ENCODE data around the gene RGS9BP. TPM values are rescaled to one million over a fixed set of nuclear protein-coding genes. Genes with fewer than 3 reads are reported as not detected.

Gene RGS9BP
- not detected for total RNA-seq

- H3K9me3 ChIP-seq, result no peaks in the 10 kb centered on the region
- H3K36me3 ChIP-seq, result no peaks in the 10 kb centered on the region
- TF ChIP-seq CTCF (IDR thresholded peaks at IDR 0.05), result no peak
- H3K4me1 ChIP-seq, result peaks cover 10 to 18% of the 10 kb centered on the region in 2 donors
- H3K27ac ChIP-seq, result peak within 1 kb of the TSS; percentile 61 to 72
- H3K4me3 ChIP-seq, result peak within 1 kb of the TSS; percentile 93 to 98
- peak; percentile 16 to 89 for DNase-seq (ENCODE audit: low spot score in 2 of 2)
- peaks cover 10% of the 10 kb centered on the region for H3K27me3 ChIP-seq
- intact Hi-C loops (cut with DNase I), result loop anchor here (1.0 to 10.0 kb wide), 7 partner anchors 16 to 849 kb away; partner anchors contain the start of genes CEP89, DPY19L3, FAAP24 and NUDT19
Measured at GRCh38 chr19:32675720-32676185, at the start of gene RGS9BP. RGS9BP (plus strand) TSS chr19:32675848; CDS start chr19:32676264, 416 bp downstream.

DNA sequence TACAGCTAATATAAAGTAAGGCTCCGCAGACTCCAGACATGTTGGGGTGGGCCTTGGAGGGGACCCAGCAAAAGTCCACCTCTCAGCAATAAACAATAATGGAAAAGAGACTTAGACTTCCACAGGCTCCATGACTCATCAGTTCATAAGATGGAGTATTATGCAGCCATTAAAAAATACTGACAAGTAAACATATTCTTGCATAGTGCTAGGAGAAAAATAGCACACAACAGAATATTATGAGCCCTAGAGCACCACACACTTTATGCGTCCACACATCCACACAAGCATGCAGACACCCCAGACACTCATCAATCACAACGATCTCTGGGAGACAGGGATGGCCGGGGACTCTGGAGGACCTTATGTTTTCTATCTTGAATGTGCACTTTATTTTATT is 48.7 kb upstream of the RGS9BP start:
- no peak overlapping the region for H3K27ac ChIP-seq

DNA sequence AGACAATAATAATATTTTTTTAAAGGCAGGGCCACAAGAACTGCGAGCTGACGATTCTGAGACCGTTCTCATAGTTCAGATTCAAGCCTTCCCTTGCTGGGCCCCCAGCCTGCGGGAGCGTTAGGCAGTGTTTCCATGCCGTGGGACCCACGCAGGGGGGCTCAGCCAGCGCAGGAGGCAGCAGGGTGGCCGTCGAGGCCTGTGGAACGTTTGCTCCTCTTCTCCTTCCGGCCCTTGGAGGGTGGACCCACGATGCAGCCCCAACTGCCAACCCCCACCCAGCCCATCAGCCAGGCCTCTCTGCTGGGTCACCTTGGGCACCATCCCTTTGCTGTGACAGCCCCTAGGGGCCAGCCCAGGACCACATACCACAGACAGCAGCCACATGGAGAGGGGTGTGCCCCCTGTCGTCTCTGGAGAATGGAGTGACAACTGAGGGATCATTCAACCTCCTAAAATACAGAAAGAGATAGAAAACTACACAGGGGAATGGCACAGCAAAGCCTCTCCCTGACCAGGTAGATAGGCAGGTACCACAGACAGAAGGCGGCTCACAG is 47.9 kb upstream of the RGS9BP start:
- TF ChIP-seq CTCF (IDR thresholded peaks at IDR 0.05), result no peak
- Histone ChIP-seq H3K27ac (no peak overlapping the region), H3K36me3 (peaks cover 59 to 89% of the 10 kb centered on the region in 2 donors), H3K27me3 (no peaks in the 10 kb centered on the region), H3K4me3 (no peak overlapping the region), H3K9me3 (no peaks in the 10 kb centered on the region), H3K4me1 (no peaks in the 10 kb centered on the region)
- DNase-seq (ENCODE audit: low spot score in 2 of 2), result no peak
- intact Hi-C loops (cut with DNase I), result no loop called here

More for the DNA sequence above, 48.7 kb upstream of the RGS9BP start:
- Histone ChIP-seq H3K4me3 (no peak overlapping the region), H3K36me3 (peaks cover 67 to 95% of the 10 kb centered on the region in 2 donors), H3K4me1 (no peaks in the 10 kb centered on the region), H3K27me3 (no peaks in the 10 kb centered on the region), H3K9me3 (no peaks in the 10 kb centered on the region)
- no peak for TF ChIP-seq CTCF (IDR thresholded peaks at IDR 0.05)
- intact Hi-C loops (cut with DNase I), result no loop called here
- no peak for DNase-seq (ENCODE audit: low spot score in 2 of 2)

DNA sequence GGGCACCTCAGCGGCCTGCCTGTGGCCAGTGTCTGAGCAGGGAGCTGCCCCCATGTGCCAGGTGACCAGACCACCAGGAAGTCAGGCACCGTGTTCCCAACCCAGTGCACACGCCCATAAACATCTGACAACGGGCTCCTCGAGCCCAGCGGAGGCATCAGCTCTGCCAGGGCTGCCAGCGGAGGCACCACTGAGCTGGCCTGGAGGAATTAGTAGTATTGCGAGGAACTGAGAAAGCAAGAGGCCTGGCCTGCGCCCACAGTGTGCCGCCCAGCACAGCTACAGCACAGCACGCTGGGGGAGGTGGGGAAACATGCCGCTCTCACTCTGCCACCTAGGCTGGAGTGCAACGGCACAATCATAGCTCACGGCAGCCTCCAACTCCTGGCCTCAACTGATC is 45.3 kb upstream of the RGS9BP start:
- H3K4me3 ChIP-seq, result no peak overlapping the region
- no peak overlapping the region for H3K27ac ChIP-seq
- TF ChIP-seq CTCF (IDR thresholded peaks at IDR 0.05), result no peak
- H3K9me3 ChIP-seq, result no peaks in the 10 kb centered on the region
- peaks cover 43 to 71% of the 10 kb centered on the region in 2 donors for H3K36me3 ChIP-seq
- intact Hi-C loops (cut with DNase I), result no loop called here
- H3K4me1 ChIP-seq, result no peaks in the 10 kb centered on the region
- DNase-seq (ENCODE audit: low spot score in 2 of 2), result no peak
- no peaks in the 10 kb centered on the region for H3K27me3 ChIP-seq

DNA sequence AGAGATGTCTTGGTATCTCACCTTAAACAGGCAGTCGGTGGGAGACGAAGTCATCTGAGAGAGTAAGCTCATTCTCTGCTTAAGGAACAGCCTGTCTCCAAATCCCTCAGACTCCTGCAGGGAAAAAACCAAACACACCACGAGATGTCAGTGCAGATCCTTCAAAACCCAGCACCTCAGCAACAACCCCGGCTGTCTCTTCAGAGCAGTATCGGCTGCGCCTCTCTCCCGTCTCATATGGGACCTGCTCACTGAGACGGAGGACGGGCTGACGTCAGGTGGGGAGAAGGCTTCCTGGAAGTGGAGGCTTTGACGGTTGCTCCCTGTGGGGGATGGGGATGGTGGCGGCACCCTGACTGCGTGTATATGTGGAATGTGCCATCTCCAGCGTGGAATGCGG is 44.3 kb upstream of the RGS9BP start:
- DNase-seq (ENCODE audit: low spot score in 2 of 2), result no peak
- TF ChIP-seq CTCF (IDR thresholded peaks at IDR 0.05), result no peak
- no peak overlapping the region for H3K4me3 ChIP-seq
- H3K9me3 ChIP-seq, result no peaks in the 10 kb centered on the region
- H3K4me1 ChIP-seq, result no peaks in the 10 kb centered on the region
- no peak overlapping the region for H3K27ac ChIP-seq
- no peaks in the 10 kb centered on the region for H3K27me3 ChIP-seq
- H3K36me3 ChIP-seq, result peaks cover 42 to 71% of the 10 kb centered on the region in 2 donors
- intact Hi-C loops (cut with DNase I), result no loop called here
